MM.1S (cell line): Measurements from ENCODE around the gene CCDC150.
"Not testable (repeated sequence)": the region's sequence is repeated elsewhere in the genome, so short reads cannot be mapped to it uniquely, and the experiment has no call there.

Experiments
- DNase-seq: peaks from one replicate; pipeline ENCODE4 v3.0.0-alpha.2; 2015
- H2AFZ ChIP-seq: fragments of 300-600 bp; sonication (generic); 2 replicates; pipeline ENCODE4 v1.6.0; 2016; ENCODE audit warnings: antibody characterized with exemption, low read length
- H3F3A ChIP-seq: fragments of 300-600 bp; sonication (generic); 2 replicates; pipeline ENCODE4 v1.6.1; 2016; ENCODE audit warnings: mild to moderate bottlenecking, antibody characterized with exemption, low read length, moderate library complexity, mixed read lengths; ENCODE audit not compliant: insufficient read depth
- H3K27ac ChIP-seq: fragments of 300-600 bp; sonication (generic); 2 replicates; pipeline ENCODE4 v1.5.1; 2016; ENCODE audit warnings: mild to moderate bottlenecking, low read length
- H3K27me3 ChIP-seq: fragments of 300-600 bp; sonication (generic); replicated peaks from 2 replicates; pipeline ENCODE4 v1.6.0; 2016; ENCODE audit warnings: low read length; ENCODE audit not compliant: insufficient read depth
- H3K36me3 ChIP-seq: fragments of 300-600 bp; sonication (generic); replicated peaks from 2 replicates; pipeline ENCODE4 v1.6.1; 2016; ENCODE audit warnings: mild to moderate bottlenecking, low read length, mixed read lengths; ENCODE audit not compliant: insufficient read depth
- H3K4me1 ChIP-seq: fragments of 300-600 bp; sonication (generic); 2 replicates; pipeline ENCODE4 v1.6.1; 2016; ENCODE audit warnings: low read length, mixed read lengths
- H3K4me2 ChIP-seq: fragments of 300-600 bp; sonication (generic); 2 replicates; pipeline ENCODE4 v1.6.0; 2016; ENCODE audit warnings: low read depth, low read length
- H3K4me3 ChIP-seq: fragments of 300-600 bp; sonication (generic); 2 replicates; pipeline ENCODE4 v1.5.1; 2016; ENCODE audit warnings: low read length, mixed read lengths
- H3K79me2 ChIP-seq: fragments of 300-600 bp; sonication (generic); 2 replicates; pipeline ENCODE4 v1.6.1; 2016; ENCODE audit warnings: mixed run types, low read length, mixed read lengths
- H3K9ac ChIP-seq: fragments of 300-600 bp; sonication (generic); 2 replicates; pipeline ENCODE4 v1.6.1; 2016; ENCODE audit warnings: low read length, mixed read lengths
- H3K9me2 ChIP-seq: fragments of 300-600 bp; sonication (generic); replicated peaks from 2 replicates; pipeline ENCODE4 v1.6.1; 2016; ENCODE audit warnings: mild to moderate bottlenecking, low read length, mixed read lengths; ENCODE audit not compliant: insufficient read depth
- H3K9me3 ChIP-seq: fragments of 300-600 bp; sonication (generic); replicated peaks from 2 replicates; pipeline ENCODE4 v1.6.1; 2016; ENCODE audit warnings: mild to moderate bottlenecking, low read length, mixed read lengths; ENCODE audit not compliant: insufficient read depth
- H4K20me1 ChIP-seq: fragments of 300-600 bp; sonication (generic); 2 replicates; pipeline ENCODE4 v1.6.1; 2016; ENCODE audit warnings: mild to moderate bottlenecking, low read length, moderate library complexity, mixed read lengths; ENCODE audit not compliant: insufficient read depth
- CTCF ChIP-seq: fragments of 300-600 bp; sonication (generic); IDR thresholded peaks from 2 replicates; pipeline ENCODE4 v1.5.1; 2016; ENCODE audit warnings: antibody characterized with exemption, low read length, mixed read lengths
- EZH2 ChIP-seq: fragments of 300-600 bp; sonication (generic); optimal IDR thresholded peaks from 2 replicates; pipeline ENCODE3; 2017; ENCODE audit warnings: low read depth, mild to moderate bottlenecking, antibody characterized with exemption, low read length, mixed read lengths
- EZH2phosphoT487 ChIP-seq: fragments of 300-600 bp; sonication (generic); IDR thresholded peaks from 2 replicates; pipeline ENCODE4 v1.6.1; 2018; ENCODE audit warnings: antibody characterized with exemption, low read length

The CCDC150 gene

DNA sequence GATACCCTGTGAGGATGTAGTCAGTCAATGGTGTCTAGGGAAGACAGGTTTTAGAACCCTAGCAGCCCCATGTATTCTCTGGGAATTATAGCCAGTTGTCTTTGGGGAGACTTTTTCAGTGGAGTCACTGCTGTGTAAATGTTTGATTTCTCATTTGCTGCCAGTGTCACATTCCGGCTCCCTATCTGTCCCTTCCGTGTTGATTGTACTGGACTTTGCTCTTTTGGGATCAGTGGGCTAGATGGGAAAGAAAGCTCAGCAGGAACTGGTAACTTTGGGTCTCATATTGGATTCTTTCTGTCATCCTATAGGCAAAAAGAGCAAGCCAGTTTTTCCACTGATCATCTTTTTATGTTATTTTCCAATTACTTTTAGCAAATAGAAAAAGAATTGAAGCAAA lies 89.9 kb downstream of the CCDC150 start:
- H3K4me1 ChIP-seq, result peaks cover 10% of the 10 kb centered on the region; the same call in 1 of the 2 replicates
- H3K9ac ChIP-seq, result no peak overlapping the region
- no peak overlapping the region for H3K27ac ChIP-seq
- no peak overlapping the region for H3K4me2 ChIP-seq
- no peak for DNase-seq
- H3K27me3 ChIP-seq, result no peaks in the 10 kb centered on the region
- H4K20me1 ChIP-seq, result no peaks in the 10 kb centered on the region
- no peaks in the 10 kb centered on the region for H3K9me2 ChIP-seq
- no peaks in the 10 kb centered on the region for H3K79me2 ChIP-seq
- no peaks in the 10 kb centered on the region for H3K36me3 ChIP-seq
- 0 out of 2 replicates have a peak, but pooled peaks cover 7% of the 10 kb centered on the region for H3F3A ChIP-seq
- no peaks in the 10 kb centered on the region for H3K9me3 ChIP-seq
- no peak for TF ChIP-seq CTCF
- TF ChIP-seq EZH2phosphoT487, result no peak
- no peak for TF ChIP-seq EZH2
- no peak overlapping the region for H2AFZ ChIP-seq
- H3K4me3 ChIP-seq, result no peak overlapping the region

GRCh38 chr2:196736646-196737045 lies 97.1 kb downstream of the CCDC150 start:
- H3K9me3 ChIP-seq, H3K27me3 ChIP-seq, DNase-seq, H3K27ac ChIP-seq, H4K20me1 ChIP-seq, H3K4me2 ChIP-seq, H3K9ac ChIP-seq, H3K79me2 ChIP-seq, H3K9me2 ChIP-seq, H3K36me3 ChIP-seq, H2AFZ ChIP-seq, H3K4me1 ChIP-seq, H3K4me3 ChIP-seq, H3F3A ChIP-seq: not testable (repeated sequence)

GRCh38 chr2:196737046-196737445 lies 97.5 kb downstream of the CCDC150 start:
- H3K9ac ChIP-seq, result no peak overlapping the region
- H3K79me2 ChIP-seq, result no peaks in the 10 kb centered on the region
- no peaks in the 10 kb centered on the region for H3K9me2 ChIP-seq
- H4K20me1 ChIP-seq, result no peaks in the 10 kb centered on the region
- H3K4me3 ChIP-seq, result no peak overlapping the region
- TF ChIP-seq CTCF, result no peak
- no peak for TF ChIP-seq EZH2phosphoT487
- TF ChIP-seq EZH2, result no peak
- no peak overlapping the region for H3K27ac ChIP-seq
- no peaks in the 10 kb centered on the region for H3K9me3 ChIP-seq
- no peak for DNase-seq
- no peaks in the 10 kb centered on the region for H3F3A ChIP-seq
- no peak overlapping the region for H3K4me2 ChIP-seq
- no peaks in the 10 kb centered on the region for H3K4me1 ChIP-seq
- H3K36me3 ChIP-seq, result no peaks in the 10 kb centered on the region
- H3K27me3 ChIP-seq, result no peaks in the 10 kb centered on the region
- H2AFZ ChIP-seq, result no peak overlapping the region

- Histone ChIP-seq H3K27me3 (no peaks in the 10 kb centered on the region), H3K9ac (no peak overlapping the region), H3K4me1 (no peaks in the 10 kb centered on the region), H3K27ac (no peak overlapping the region), H4K20me1 (no peaks in the 10 kb centered on the region), H3F3A (no peaks in the 10 kb centered on the region), H3K79me2 (no peaks in the 10 kb centered on the region), H3K4me3 (no peak overlapping the region), H3K9me2 (no peaks in the 10 kb centered on the region), H3K36me3 (no peaks in the 10 kb centered on the region), H3K9me3 (no peaks in the 10 kb centered on the region), H2AFZ (no peak overlapping the region), H3K4me2 (no peak overlapping the region)
- TF ChIP-seq CTCF (no peak), EZH2 (no peak), EZH2phosphoT487 (no peak)
- DNase-seq, result no peak
Observed at GRCh38 chr2:196739031-196739430, 99.5 kb downstream of the CCDC150 start.
